Hepatocyte (in vitro differentiated cells): ENCODE results near the gene RBM28. TPM values are rescaled to one million over a fixed set of nuclear protein-coding genes. Genes with fewer than 3 reads are reported as not detected.

ENCODE experiments used
- DNase-seq: peaks from one replicate; pipeline ENCODE4 v3.0.0-alpha.2; 2016; ENCODE audit warnings: low spot score
- H2AFZ ChIP-seq: fragments of 200-600 bp; sonication (generic); 2 replicates; pipeline ENCODE4 v1.6.0; 2016; ENCODE audit warnings: antibody characterized with exemption, mild to moderate bottlenecking
- H3K27ac ChIP-seq: fragments of 200-600 bp; sonication (generic); 2 replicates; pipeline ENCODE4 v1.5.1; 2016; ENCODE audit warnings: mild to moderate bottlenecking
- H3K27me3 ChIP-seq: fragments of 200-600 bp; sonication (generic); 2 replicates; pipeline ENCODE4 v1.6.1; 2016
- H3K36me3 ChIP-seq: fragments of 200-600 bp; sonication (generic); replicated peaks from 2 replicates; pipeline ENCODE4 v1.5.1; 2016; ENCODE audit warnings: low read depth; ENCODE audit not compliant: insufficient read depth
- H3K4me1 ChIP-seq: fragments of 200-600 bp; sonication (generic); 2 replicates; pipeline ENCODE4 v1.5.1; 2016; ENCODE audit warnings: mild to moderate bottlenecking, moderate library complexity; ENCODE audit not compliant: insufficient read depth
- H3K4me2 ChIP-seq: fragments of 200-600 bp; sonication (generic); 2 replicates; pipeline ENCODE4 v1.6.0; 2016
- H3K4me3 ChIP-seq: fragments of 200-600 bp; sonication (generic); 2 replicates; pipeline ENCODE4 v1.5.1; 2016; ENCODE audit warnings: mild to moderate bottlenecking
- H3K79me2 ChIP-seq: fragments of 200-600 bp; sonication (generic); 2 replicates; pipeline ENCODE4 v1.6.0; 2017; ENCODE audit warnings: mild to moderate bottlenecking
- H3K9me2 ChIP-seq: fragments of 200-600 bp; sonication (generic); replicated peaks from 2 replicates; pipeline ENCODE4 v1.6.0; 2017; ENCODE audit warnings: mild to moderate bottlenecking; ENCODE audit not compliant: insufficient read depth
- H3K9me3 ChIP-seq: fragments of 200-600 bp; sonication (generic); 2 replicates; pipeline ENCODE4 v1.5.1; 2016; ENCODE audit warnings: low read depth, mild to moderate bottlenecking
- H4K20me1 ChIP-seq: fragments of 200-600 bp; sonication (generic); 2 replicates; pipeline ENCODE4 v1.6.0; 2016; ENCODE audit warnings: mild to moderate bottlenecking; ENCODE audit not compliant: insufficient read depth, poor library complexity, severe bottlenecking
- CTCF ChIP-seq: fragments of 200-600 bp; sonication (generic); IDR thresholded peaks from 2 replicates; pipeline ENCODE4 v1.5.1; 2016; ENCODE audit warnings: antibody characterized with exemption, mild to moderate bottlenecking; ENCODE audit not compliant: poor library complexity
- EZH2 ChIP-seq: fragments of 200-600 bp; sonication (generic); IDR thresholded peaks from 2 replicates; pipeline ENCODE4 v1.6.1; 2016; ENCODE audit warnings: antibody characterized with exemption, mild to moderate bottlenecking, borderline replicate concordance
- EZH2phosphoT487 ChIP-seq: fragments of 200-600 bp; sonication (generic); IDR thresholded peaks from one replicate; pipeline ENCODE4 v1.6.1; 2018; ENCODE audit warnings: antibody characterized with exemption, mild to moderate bottlenecking, low read depth, moderate library complexity; ENCODE audit not compliant: unreplicated experiment, severe bottlenecking
- WGBS: methylation state at CpG from one replicate; pipeline ENCODE4 v1.1.6; 2016; ENCODE audit warnings: low lambda C conversion rate; ENCODE audit errors: missing lambda C conversion rate; 5-methylcytosine and 5-hydroxymethylcytosine counted together
- polyA plus RNA-seq: library from polyadenylated mRNA; unstranded; fragments of >200 nt; fragmentation: Nextera tagmentation; extraction: Ambion mirVana; gene quantifications from 2 replicates; pipeline ENCODE4 v1.2.1, GENCODE V29; 2016
- total RNA-seq: library from RNA; depleted of rRNA; stranded (reverse); fragments of >200 nt; gene quantifications from 2 replicates; pipeline ENCODE4 v1.2.3, GENCODE V29; 2014

The RBM28 gene
- total and polyA plus RNA-seq, 2 experiments from 2014 or later = 19.3 to 26.4 TPM

- Histone ChIP-seq H3K79me2 (no peaks in the 10 kb centered on the region), H3K4me2 (no peak overlapping the region), H3K9me2 (no peaks in the 10 kb centered on the region), H3K4me3 (no peak overlapping the region), H3K36me3 (no peaks in the 10 kb centered on the region), H3K9me3 (no peaks in the 10 kb centered on the region), H3K27me3 (no peaks in the 10 kb centered on the region), H2AFZ (no peak overlapping the region), H4K20me1 (no peaks in the 10 kb centered on the region), H3K4me1 (no peaks in the 10 kb centered on the region), H3K27ac (no peak overlapping the region)
- 44% methylated on average over 3 of the region's 3 CpGs for WGBS
- DNase-seq = no peak
- TF ChIP-seq CTCF (no peak), EZH2phosphoT487 (no peak), EZH2 (no peak)
Observed at GRCh38 chr7:128274884-128275603, 68.7 kb downstream of the RBM28 start.

GRCh38 chr7:128274246-128274883 lies 69.3 kb downstream of the RBM28 start:
- no peak for TF ChIP-seq EZH2phosphoT487
- TF ChIP-seq CTCF = no peak
- TF ChIP-seq EZH2 = no peak
- no peak for DNase-seq
- Histone ChIP-seq H3K79me2 (no peaks in the 10 kb centered on the region), H3K4me1 (no peaks in the 10 kb centered on the region), H3K36me3 (no peaks in the 10 kb centered on the region), H3K27me3 (no peaks in the 10 kb centered on the region), H4K20me1 (no peaks in the 10 kb centered on the region), H3K9me2 (no peaks in the 10 kb centered on the region), H2AFZ (no peak overlapping the region), H3K9me3 (no peaks in the 10 kb centered on the region), H3K27ac (no peak overlapping the region), H3K4me2 (no peak overlapping the region), H3K4me3 (no peak overlapping the region)
- 73% methylated on average over 4 of the region's 4 CpGs for WGBS

- Histone ChIP-seq H3K4me3 (no peak overlapping the region), H3K79me2 (no peaks in the 10 kb centered on the region), H3K4me1 (peaks cover 12% of the 10 kb centered on the region), H3K27ac (no peak overlapping the region), H3K9me3 (no peaks in the 10 kb centered on the region), H3K36me3 (no peaks in the 10 kb centered on the region), H2AFZ (no peak overlapping the region), H3K27me3 (no peaks in the 10 kb centered on the region), H3K4me2 (no peak overlapping the region), H4K20me1 (no peaks in the 10 kb centered on the region), H3K9me2 (no peaks in the 10 kb centered on the region)
- DNase-seq = no peak
- WGBS = 92% methylated on average over 28 of the region's 30 CpGs
- TF ChIP-seq EZH2 (no peak), CTCF (no peak), EZH2phosphoT487 (no peak)
Observed at GRCh38 chr7:128271942-128272481, 71.7 kb downstream of the RBM28 start.
